Measurements from ENCODE around the gene KLRF1. TPM values are rescaled to one million over a fixed set of nuclear protein-coding genes. Genes with fewer than 3 reads are reported as not detected.
"Not testable (repeated sequence)": the region's sequence is repeated elsewhere in the genome, so short reads cannot be mapped to it uniquely, and the experiment has no call there.

The KLRF1 gene
- total RNA-seq, 1 experiment from 2014 or later: not detected

- H3K27me3 Mint-ChIP-seq (ENCODE audit: unreplicated experiment): no peaks in the 10 kb centered on the region
- DNase-seq: no peak
- peaks cover 8% of the 10 kb centered on the region for H3K4me1 Mint-ChIP-seq (ENCODE audit: low read depth, unreplicated experiment)
- H3K9me3 Mint-ChIP-seq (ENCODE audit: low read depth, unreplicated experiment): no peaks in the 10 kb centered on the region
- H3K4me3 Mint-ChIP-seq (ENCODE audit: low read depth, unreplicated experiment): peak overlapping the region; percentile 64
- no TSS peak for BruUV-seq (replicated peaks)
- no peaks in the 10 kb centered on the region for H3K36me3 Mint-ChIP-seq (ENCODE audit: insufficient read depth, unreplicated experiment)
- peak overlapping the region; percentile 32 for H3K27ac Mint-ChIP-seq (ENCODE audit: unreplicated experiment)
- CTCF ChIA-PET: no interaction called here
- TF ChIP-seq, protein P1, sequence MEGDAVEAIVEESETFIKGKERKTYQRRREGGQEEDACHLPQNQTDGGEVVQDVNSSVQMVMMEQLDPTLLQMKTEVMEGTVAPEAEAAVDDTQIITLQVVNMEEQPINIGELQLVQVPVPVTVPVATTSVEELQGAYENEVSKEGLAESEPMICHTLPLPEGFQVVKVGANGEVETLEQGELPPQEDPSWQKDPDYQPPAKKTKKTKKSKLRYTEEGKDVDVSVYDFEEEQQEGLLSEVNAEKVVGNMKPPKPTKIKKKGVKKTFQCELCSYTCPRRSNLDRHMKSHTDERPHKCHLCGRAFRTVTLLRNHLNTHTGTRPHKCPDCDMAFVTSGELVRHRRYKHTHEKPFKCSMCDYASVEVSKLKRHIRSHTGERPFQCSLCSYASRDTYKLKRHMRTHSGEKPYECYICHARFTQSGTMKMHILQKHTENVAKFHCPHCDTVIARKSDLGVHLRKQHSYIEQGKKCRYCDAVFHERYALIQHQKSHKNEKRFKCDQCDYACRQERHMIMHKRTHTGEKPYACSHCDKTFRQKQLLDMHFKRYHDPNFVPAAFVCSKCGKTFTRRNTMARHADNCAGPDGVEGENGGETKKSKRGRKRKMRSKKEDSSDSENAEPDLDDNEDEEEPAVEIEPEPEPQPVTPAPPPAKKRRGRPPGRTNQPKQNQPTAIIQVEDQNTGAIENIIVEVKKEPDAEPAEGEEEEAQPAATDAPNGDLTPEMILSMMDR (IDR thresholded peaks at IDR 0.05; ENCODE audit: unreplicated experiment): no peak
- intact Hi-C loops (cut with micrococcal nuclease; ENCODE audit: unreplicated experiment): no loop called here
Measured at GRCh38 chr12:9870286-9870866, 43.1 kb downstream of the KLRF1 start.

GRCh38 chr12:9872162-9872561 lies 44.9 kb downstream of the KLRF1 start:
- H3K4me1 Mint-ChIP-seq (ENCODE audit: low read depth, unreplicated experiment): peaks cover 8% of the 10 kb centered on the region
- H3K36me3 Mint-ChIP-seq (ENCODE audit: insufficient read depth, unreplicated experiment): no peaks in the 10 kb centered on the region
- intact Hi-C loops (cut with micrococcal nuclease; ENCODE audit: unreplicated experiment): no loop called here
- CTCF ChIA-PET: no interaction called here
- no peaks in the 10 kb centered on the region for H3K9me3 Mint-ChIP-seq (ENCODE audit: low read depth, unreplicated experiment)
- no peaks in the 10 kb centered on the region for H3K27me3 Mint-ChIP-seq (ENCODE audit: unreplicated experiment)
- DNase-seq: no peak
- no peak overlapping the region for H3K27ac Mint-ChIP-seq (ENCODE audit: unreplicated experiment)
- H3K4me3 Mint-ChIP-seq (ENCODE audit: low read depth, unreplicated experiment): no peak overlapping the region
- TF ChIP-seq, protein P1 (IDR thresholded peaks at IDR 0.05; ENCODE audit: unreplicated experiment): no peak
- BruUV-seq (replicated peaks): no TSS peak

DNA sequence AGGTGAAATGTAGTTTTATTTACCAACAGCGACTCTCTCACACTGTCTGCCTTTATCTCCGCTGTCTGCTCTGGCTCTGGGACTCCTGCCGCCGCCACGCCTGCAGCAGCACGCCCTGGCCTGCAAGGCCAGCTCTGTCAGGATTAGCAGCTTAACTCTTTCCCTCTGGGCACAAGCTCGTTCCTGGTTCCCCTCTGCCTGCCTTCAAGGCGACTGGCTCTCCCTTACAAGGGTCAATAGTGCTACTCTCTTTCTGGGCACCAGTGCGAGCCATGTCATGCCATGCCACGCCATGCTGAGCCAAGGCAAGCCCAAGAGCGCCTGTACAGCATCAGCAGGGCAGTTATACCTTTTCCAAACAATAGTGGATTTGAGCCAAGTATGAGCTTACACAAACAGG lies 45.5 kb downstream of the KLRF1 start:
- Mint-ChIP-seq H3K9me3 (ENCODE audit: low read depth, unreplicated experiment) (no peaks in the 10 kb centered on the region), H3K4me3 (ENCODE audit: low read depth, unreplicated experiment) (no peak overlapping the region), H3K27ac (ENCODE audit: unreplicated experiment) (no peak overlapping the region), H3K4me1 (ENCODE audit: low read depth, unreplicated experiment) (peaks cover 8% of the 10 kb centered on the region), H3K27me3 (ENCODE audit: unreplicated experiment) (no peaks in the 10 kb centered on the region), H3K36me3 (ENCODE audit: insufficient read depth, unreplicated experiment) (no peaks in the 10 kb centered on the region)
- TF ChIP-seq, protein P1 (IDR thresholded peaks at IDR 0.05; ENCODE audit: unreplicated experiment): no peak
- CTCF ChIA-PET: no interaction called here
- intact Hi-C loops (cut with micrococcal nuclease; ENCODE audit: unreplicated experiment): no loop called here
- no TSS peak for BruUV-seq (replicated peaks)
- no peak for DNase-seq

DNA sequence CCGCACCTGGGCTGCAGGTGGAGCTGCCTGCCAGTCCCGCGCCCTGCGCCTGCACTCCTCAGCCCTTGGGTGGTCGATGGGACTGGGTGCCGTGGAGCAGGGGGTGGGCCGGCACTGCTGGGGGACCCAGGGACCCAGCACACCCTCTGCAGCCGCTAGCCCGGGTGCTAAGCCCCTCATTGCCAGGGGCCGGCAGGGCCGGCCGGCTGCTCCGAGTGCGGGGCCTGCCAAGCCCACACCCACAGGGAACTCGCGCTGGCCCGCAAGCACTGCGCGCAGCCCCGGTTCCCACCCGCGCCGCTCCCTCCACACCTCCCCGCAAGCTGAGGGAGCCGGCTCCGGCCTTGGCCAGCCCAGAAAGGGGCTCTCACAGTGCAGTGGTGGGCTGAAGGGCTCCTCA lies 48.8 kb downstream of the KLRF1 start:
- intact Hi-C loops (cut with micrococcal nuclease; ENCODE audit: unreplicated experiment); H3K4me1 Mint-ChIP-seq (ENCODE audit: low read depth, unreplicated experiment); H3K4me3 Mint-ChIP-seq (ENCODE audit: low read depth, unreplicated experiment); H3K9me3 Mint-ChIP-seq (ENCODE audit: low read depth, unreplicated experiment); DNase-seq; BruUV-seq (replicated peaks); H3K27ac Mint-ChIP-seq (ENCODE audit: unreplicated experiment); H3K36me3 Mint-ChIP-seq (ENCODE audit: insufficient read depth, unreplicated experiment); H3K27me3 Mint-ChIP-seq (ENCODE audit: unreplicated experiment): not testable (repeated sequence)
- CTCF ChIA-PET: interaction anchor here (0.6 kb wide), 1 partner anchor 16 kb away, joined by 6 read pairs; no protein-coding TSS in a partner anchor

DNA sequence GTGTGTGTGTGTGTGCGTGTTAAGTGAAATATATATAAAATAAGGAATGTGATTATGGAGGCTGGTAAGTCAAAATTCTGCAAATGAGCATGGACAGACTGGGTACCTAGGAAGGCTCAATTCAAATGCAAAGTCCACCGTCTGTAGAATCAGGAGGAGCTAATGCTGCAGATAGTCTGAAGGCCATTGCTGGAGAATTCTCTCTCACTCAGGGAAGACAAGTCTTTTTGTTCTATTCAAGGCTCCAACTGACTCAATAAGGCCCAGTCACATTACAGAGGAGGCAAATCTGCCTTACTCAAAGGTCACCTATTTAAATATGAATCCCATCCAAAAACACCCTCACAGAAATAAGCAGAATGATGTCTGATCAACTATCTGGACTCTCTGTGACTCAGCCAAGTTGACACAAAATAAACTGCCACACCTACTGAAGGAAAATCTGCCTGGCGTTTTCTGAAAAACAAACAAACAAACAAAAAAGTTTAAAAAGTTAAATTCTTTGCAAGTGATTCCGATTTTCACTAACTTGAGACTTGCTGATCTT lies 53.3 kb downstream of the KLRF1 start:
- Mint-ChIP-seq H3K27ac (ENCODE audit: unreplicated experiment) (no peak overlapping the region), H3K4me1 (ENCODE audit: low read depth, unreplicated experiment) (no peaks in the 10 kb centered on the region), H3K36me3 (ENCODE audit: insufficient read depth, unreplicated experiment) (no peaks in the 10 kb centered on the region), H3K4me3 (ENCODE audit: low read depth, unreplicated experiment) (no peak overlapping the region), H3K27me3 (ENCODE audit: unreplicated experiment) (no peaks in the 10 kb centered on the region), H3K9me3 (ENCODE audit: low read depth, unreplicated experiment) (no peaks in the 10 kb centered on the region)
- TF ChIP-seq, protein P1 (IDR thresholded peaks at IDR 0.05; ENCODE audit: unreplicated experiment): no peak
- CTCF ChIA-PET: no interaction called here
- DNase-seq: no peak
- intact Hi-C loops (cut with micrococcal nuclease; ENCODE audit: unreplicated experiment): no loop called here
- BruUV-seq (replicated peaks): no TSS peak
